ENCODE data around the gene CFAP46.

CFAP46 gene

DNA sequence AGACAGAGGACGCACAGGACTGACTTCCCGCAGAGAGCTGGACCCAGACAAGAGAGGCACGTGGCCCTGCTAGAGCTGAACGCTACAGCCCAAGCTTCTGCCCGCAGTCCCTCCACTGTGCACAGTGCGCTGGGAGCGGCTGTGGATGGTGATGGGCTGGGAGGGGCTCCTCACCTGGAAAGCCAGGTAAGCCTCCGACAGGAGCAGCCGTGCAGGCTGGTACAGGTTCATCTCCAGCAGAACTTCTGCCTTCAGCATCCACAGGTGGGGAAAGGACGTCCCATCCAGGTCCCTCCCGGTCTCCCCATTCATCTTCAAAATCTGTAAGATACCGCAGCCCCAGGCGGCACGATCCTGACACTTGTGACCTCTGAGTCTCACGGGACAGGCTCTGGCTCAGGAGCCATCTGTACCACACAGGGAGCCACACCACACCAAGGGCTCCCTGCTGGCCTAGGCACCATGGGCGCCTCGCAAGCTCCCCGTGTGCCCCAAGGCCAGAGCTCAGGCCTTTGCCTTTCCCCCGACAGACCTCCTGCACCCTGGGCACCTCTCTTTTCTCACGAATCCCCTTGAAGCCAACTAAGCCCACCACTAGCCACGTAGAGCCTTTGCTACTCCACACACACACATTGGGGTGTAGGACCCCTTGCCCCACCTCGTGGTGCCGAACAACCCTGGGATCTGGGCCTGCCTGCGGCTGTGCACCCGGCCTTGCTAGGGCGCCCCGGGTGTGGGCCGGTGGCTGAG, 76.3 kb downstream of the CFAP46 start:
- DNase-seq: no peak

DNA sequence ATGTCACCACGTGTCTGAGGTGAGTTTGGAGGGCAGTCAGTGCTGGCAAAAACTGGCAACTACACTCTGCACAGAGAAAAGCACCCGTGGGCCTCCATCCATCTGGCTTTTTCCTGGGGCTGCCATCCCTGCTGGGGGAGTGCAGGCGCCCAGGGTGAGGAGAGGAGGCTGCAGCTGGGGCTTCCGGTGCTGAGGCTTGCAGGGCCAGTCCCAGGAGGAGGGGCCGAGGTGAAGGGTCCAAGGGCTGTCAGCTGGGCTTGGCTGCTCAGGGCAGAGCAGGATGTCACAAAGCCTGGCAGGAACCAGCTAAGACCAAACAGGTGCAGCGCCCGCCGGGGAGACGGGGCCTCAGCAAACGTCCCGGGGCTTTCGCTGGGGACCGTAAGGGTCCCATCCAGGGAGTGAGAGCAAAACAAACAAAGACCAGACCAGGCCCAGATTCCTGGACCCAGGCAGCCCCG, 77.2 kb downstream of the CFAP46 start:
- DNase-seq: no peak

DNA sequence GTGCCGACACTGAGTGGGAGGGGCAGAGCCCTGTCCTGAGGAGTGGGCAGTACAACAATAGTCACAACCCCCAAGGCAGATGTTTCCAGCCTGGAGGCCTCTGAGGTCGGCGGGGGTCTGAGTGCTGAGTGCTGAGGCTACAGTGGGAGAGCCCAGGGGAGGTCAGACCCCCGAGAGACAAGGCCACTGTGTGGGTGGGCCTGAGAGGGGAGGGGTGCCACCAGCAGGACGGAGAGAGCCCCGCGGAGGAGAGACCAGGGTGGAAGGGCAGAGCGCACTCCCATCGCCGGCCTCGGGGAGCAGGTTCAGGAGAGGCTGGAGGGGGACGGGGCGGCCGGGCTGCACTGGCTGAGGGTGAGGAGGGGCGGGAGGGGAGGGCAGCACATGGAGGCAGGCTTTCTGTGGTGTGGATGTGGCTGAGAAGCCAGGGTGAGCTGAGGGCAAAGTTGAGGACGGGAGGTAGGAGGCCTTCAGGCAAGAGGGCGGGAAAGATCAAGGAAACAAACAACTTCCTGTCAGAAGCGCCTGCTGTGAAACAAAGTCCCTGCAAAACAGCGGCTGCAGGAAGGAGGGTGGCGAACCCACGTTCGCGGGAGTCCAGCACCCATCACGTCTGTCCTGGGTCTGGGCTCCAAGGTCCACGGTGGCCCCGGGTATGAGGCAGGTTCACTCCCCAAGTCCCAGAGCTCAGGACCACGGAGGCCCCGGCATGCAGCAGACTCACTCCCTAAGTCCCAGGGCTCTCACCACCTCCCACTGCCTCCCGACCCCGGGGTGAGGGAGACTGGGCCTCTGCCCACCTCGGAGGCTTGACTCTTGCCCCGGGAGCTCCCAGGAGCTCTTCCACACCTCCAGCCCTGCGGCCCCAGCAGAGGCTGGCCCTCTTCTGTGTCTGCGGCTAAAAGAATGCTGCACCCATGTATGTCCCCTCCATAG, 79.6 kb downstream of the CFAP46 start:
- DNase-seq: no peak

DNA sequence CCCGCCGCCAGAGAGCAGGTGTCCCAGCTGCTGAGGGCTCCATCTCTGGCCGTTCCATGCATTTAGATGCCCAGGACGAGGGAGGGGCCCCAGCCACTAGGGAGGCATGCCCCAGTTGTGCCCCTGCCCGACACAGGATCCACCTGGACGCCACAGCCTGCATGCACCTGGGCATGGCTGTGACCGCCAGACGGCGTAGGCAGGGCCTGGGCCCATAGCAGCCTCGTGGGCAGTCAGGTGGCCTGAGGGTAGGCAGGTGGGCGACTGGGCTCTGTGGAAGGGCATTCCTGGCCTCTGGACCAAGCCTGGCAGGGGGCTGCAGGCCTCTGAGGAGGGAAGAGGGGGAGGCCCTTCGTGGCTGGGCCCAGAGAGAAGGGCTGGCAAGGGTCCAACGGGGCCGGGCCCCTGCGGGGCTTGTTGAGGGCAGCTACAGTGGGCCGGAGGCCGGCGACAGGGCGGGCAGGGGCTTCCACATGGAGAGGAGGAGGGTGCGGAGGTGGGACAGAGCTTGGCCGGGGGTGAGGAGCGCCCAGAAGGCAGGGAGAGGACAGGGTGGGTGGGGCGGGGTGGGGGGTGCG, 80.4 kb downstream of the CFAP46 start:
- DNase-seq: no peak

DNA sequence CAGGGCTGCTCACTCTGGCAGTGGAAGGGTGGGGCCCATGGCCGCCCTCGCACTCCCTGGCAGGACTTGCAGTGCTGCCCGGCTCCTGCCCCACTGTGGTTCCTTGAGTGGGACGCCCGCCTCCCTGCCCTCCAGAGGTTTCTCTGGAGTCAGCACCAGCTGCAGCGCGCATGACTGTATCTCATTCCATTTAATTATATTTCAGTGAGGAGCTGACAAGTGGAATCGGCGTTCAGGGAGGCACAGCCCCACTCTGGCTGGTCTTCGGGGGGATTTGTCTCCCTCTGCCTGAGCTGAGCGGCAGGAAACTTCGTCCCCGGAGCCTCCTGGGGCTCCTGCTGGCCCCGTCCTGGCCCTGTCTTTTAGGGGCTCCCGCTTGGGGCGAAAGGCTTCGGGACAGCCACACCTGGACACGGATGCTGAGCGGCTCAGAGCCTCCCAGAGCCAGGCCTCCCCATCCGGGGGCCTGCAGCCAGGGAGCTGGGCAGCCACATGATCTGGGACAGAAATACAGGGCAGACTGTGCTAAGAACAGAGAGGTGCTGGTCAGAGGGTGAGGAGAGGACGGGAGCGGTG, 81.2 kb downstream of the CFAP46 start:
- DNase-seq: no peak

DNA sequence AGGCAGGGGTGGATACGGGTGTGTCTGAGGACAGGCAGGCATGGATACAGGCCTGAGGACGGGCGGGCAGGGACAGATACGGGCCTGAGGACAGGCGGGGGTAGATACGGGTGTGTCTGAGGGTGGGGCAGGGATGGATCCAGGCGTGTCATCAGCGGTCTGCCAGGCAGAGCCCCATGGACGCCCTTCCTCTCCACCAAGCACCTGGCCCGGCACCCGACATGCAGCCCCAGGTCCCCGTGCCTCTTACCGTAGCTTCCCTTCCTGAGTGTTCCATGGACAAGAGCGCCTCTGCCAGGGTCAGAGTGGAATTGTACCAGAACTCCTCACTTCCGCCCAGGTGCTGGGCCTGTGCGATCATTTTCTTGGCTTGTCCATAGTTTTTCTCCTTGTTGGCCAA, 81.8 kb downstream of the CFAP46 start:
- DNase-seq: no peak

DNA sequence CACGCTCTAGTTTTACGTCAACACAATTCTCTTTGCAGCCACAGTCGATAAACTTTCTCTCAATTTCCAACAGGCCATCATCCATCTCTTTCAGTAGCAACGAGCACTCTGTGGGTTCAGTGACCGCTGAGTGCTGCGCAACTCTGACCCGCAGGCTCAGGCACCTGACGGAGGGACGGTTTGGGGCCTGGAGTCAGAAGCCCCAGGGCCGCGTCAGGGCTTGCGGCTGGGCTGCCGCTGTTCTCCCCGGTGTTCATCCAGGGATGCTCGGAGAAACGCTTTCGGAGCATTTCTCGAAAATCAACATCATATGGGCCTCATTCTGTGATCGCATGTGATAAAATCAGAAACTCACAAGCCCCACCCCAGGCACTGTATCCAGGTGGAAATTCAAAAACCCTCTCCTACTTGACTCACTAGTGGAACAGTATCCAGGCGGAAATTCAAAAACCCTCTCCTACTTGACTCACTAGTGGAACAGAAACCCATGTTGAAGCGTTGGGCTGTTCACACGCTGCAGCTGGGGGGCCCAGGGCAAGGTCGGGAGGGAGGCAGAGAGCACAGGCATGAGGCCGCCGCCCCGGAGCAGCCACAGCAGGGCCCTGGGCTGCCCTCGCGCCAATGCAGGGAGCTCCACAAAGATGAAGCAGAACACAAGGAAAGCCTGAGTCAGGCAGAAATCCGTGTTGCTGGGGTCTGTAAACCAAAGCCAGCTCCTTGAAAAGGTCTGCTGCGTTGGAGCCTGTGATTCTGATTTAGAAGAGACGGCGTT, 83.1 kb downstream of the CFAP46 start:
- DNase-seq: no peak

DNA sequence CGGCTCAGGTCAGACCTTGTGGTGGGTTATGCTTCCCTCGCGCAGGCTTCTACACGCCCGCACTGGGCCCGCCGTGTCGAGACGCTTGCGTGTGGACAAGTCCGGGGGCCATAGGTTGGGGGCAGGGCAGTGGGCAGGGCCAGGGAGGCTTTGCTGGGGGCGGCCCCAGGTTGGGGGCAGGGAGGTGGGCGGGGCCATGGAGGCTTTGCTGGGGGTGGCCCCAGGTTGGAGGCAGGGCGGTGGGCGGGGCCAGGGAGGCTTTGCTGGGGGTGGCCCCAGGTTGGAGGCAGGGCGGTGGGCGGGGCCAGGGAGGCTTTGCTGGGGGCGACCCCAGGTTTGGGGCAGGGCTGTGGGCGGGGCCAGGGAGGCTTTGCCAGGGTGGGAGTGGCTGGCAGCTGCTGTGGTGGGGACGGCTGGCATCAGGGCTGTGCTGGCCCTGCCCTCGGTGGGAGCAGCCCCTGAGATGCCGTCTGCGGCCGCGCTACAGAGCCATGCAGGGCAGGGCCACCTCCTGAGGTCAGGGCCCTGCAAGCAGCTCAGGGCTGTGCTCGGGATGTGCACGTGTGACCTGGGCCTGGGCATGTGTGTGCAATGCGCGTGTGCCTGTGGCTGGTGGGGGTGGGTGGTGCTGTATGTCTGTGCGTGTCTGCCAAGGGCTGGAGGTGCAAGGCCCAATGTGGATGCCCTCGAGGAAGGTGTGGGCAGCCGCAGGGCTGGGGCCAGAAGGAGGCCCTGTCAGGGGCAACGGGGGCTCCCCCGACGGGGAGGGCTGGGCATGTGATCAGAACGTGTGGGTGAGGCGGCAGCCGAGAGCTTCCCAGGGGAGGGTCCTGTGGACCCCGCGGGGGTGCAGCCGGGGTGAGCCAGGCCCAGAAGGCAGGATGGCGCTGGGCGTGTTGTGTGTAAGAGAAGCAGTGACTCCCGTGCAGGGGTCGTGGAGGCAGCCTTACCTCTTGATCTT, 84.0 kb downstream of the CFAP46 start:
- DNase-seq: no peak

DNA sequence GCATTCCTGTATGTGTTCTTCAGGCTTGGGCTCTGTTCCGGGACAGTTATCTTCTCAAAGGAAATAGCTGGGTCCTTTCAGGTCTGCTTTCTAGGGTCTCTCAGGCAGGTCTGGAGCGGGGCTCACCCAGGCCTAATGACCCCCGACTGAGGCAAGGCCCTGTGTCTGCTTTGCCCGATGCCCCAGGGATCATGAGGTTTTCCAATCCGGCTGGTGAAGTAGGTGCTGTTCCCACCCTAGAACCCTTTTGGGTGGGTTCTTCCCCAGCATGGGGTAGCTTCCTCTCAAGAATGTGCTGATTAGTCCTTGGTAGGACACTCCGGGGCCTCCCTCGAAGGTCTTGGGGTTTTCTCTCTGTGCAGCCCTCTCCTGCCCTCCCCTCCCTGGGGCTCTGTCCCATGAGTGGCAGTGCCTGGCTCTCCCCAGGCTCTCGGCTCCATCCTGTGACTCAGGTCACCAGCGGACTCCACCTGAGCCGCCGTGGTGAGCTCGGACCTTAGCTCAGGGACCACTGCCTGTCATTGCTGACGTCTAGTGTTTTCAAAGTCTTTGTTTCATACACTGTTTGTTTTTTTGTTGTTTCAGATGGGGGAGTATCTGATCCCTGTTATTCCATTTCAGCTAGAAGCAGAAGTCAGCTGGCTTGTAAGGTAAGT, 85.4 kb downstream of the CFAP46 start:
- DNase-seq: no peak

DNA sequence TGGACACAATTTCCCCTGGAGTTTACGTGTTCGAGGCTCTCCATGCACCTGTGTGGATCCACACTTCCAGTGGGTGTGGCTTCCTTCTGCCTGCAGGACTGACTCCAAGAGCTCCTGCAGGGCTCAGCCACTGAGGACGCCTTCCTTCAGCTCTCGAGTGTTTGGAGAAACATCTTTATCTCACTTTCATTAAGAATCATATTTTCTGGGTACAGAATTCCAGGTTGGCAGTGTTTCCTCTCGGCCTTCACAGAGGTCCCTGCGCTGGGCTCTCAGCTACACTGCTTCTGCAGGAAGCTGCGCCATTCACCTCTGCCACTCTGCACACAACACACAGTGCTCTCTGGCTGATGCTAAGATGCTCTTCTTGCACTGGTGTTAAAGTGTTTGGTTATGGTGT, 86.5 kb downstream of the CFAP46 start:
- DNase-seq: no peak

DNA sequence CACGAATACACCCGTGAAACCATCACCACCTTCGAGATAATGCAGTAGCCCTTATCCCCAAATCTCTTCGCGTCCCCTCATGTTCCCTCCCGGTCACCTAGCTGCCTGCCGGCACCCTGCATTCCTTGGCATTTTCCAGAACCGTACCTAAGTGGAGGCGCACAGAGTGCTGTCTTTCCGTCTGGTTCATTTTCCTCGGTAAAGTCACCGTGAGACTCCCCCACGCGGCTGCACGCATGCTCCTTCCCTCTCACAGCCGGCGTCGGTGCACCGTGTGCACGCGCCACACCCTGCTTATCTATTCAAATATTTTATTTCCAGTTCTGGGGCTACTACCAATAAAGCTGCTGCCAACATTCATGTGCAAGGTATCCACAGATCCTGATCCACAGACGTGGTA, 90.9 kb downstream of the CFAP46 start:
- no peak for DNase-seq

DNA sequence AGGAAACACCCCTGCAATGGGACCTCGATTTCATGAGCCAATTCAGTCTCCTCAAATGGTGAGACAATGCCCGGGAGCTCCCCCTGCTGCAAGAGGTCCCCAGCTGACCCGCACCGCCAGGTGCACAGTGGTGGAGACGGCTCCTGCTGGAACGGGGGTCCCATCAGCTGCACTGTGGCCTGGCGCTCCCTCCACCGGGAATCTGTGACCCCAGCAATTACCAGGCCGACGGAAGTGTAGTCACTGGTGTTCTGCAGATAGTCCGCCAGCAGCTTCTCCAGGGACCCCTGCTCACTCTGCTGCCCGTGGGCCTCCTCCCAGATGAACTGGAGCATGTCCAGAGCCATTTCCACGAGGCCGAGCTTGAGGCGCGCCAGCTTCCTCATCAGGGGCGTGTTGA, 91.5 kb downstream of the CFAP46 start:
- DNase-seq: no peak

DNA sequence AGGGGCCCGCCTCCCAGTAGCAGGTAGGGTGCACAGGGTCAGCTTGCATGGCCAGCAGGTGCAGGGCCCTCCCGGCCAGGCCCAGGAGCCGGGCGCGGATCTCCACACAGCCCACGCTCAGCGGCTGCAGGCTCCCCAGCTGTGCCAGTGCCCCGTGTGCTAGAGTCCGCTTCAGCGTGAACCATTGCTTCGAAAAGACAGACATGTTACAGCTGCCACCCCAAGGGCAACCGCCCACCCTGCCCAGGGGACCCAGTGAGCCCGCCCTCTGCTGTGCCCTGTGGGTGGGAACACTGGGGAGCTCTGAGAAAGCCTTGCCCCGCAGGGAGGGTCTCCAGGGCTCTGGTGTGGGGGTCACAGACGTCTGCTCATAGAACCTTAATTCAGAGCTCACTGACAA, 92.1 kb downstream of the CFAP46 start:
- DNase-seq: no peak

DNA sequence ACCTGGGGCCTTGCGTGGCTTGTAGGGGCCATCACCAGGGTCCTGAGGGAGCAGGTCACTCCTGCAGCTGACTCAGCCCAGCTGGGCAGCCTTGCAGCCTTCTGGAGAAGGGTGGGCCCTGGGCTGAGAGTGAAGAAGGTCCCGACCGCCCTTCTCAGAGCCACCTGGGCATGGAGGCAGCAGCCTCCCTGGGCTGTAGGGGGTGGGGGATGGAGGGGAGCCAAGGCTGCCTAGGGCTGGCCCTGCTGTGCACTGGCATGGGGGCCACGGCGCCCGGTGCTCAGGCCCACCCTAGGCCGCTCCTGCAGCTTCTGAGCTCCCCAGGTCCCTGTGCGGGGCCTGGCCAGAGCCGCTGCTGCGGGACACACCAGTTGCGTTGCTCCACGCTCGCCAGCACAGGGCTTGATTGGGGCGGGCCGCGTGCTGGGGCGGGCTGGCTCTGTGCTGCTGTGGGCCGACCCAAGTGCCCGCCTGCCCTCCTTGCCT, 92.8 kb downstream of the CFAP46 start:
- DNase-seq: no peak

DNA sequence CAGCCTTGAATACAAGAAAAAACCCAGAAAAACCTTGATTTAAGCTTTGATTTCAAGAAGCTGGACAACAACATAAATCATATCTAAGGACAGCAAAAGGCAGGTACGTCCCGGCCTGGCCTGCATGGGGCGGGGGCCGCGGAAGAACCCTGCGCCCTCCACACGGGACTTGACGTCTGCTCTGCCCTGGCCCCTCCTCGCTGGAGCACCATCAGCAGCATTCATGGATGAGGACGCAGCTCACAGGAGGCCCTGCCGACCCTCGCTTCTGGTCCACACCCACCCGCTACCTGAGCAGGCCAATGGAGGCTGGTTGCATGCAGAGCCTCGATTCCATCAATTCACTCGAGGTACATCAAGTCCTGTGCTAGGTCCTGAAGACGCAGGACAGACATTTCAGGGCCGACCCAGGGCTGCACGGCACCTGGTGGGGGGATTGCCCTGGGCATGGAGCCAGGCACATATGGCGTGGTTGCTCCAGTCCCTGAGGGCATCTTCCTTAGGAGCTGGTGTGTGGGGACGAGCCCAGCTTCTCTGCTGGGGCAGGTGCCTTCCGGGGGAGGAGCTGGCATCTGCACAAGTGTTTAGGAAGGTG, 93.3 kb downstream of the CFAP46 start:
- no peak for DNase-seq

DNA sequence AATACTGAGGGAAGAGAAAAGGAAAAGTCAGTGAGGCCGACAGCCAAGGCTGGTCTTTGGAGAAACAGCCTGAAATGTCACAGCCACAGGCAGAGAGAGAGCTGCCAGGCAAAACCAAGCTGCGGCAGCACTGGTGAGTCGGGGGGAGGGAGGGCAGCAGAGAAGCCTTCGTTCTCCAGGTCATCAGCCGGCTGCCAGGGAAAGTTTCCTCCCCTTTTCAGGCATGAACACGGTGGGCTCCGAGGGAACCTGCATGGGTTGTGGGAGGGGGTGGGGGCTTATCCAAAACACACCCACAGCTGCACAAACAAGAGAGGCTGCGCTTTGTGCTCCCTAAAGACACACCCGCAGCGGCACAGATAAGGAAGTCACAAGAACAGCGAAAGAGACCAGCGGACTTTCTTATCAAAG, 94.1 kb downstream of the CFAP46 start:
- peak in 1 of 58 donors; percentile 2 for DNase-seq

DNA sequence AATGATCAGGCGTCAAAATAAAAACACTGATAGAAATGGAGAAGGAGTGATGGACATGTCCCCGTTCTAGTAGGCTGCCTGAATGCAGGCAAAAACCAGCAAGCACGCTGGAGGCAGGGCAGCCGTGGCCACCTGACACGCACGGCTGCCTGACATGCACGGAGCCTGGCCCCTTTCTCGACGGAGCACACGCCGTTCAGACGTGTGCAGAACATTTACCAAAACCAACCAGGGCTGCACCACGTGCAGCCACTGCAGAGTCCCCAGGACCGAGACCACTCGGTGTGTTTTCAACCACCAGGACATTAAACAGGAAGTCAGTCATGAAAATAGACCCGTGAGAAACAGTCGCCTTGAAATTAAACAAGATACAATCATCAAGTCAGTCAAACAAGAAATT, 94.5 kb downstream of the CFAP46 start:
- DNase-seq: no peak

DNA sequence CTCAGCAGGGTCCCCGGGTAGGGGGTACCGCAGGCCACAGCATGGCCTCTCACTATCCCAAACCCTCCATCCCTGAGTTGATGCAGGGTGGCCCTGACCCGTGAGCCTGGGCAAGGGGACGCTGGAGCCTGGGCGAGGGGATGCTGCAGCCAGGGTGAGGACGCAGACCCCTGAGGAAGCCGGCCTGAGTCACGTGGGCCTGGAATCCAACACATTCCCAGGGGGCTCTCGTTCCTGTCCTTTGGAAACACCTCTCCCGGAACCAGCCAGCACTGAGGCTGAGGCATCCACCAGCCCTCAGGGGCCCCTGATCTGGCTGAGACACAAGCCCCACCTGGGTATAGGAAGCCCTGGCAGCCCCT, 95.0 kb downstream of the CFAP46 start:
- DNase-seq: no peak

All from anterior cingulate cortex (tissue), 58 donors.